ENCODE data around the gene ZBTB8B.
"Not testable (repeated sequence)": the region's sequence is repeated elsewhere in the genome, so short reads cannot be mapped to it uniquely, and the experiment has no call there.

ZBTB8B gene

GRCh38 chr1:32470431-32470830, 5.6 kb downstream of the ZBTB8B start:
- DNase-seq (ENCODE audit: low read depth) = no peak

- no peak for DNase-seq (ENCODE audit: low read depth)
These were observed 6.3 kb downstream of the ZBTB8B start for GRCh38 chr1:32470991-32471694.

DNA sequence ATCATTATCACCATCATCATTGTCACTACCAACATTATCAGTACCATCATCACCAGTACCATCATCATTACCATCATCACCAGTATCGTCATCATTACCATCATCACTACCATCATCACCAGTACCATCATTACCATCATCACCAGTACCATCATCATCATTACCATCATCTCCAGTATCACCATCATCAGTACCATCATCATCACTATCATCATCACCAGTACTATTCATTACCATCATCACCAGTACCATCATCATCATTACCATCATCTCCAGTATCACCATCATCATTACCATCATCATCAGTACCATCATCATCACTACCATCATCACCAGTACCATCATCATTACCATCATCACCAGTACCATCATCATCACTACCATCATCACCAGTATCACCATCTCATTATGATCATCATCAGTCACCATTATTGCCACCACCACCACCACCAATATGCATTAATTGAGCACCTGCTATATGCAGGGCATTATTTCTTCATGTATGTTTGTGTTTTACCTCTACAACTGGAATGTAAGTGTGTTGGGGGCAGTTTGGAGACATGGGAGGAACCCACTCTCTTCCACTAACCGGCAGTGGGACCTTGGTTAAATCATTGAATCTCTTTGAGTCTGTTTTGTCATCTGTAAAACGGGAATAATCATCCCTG, 7.0 kb downstream of the ZBTB8B start:
- no peak for DNase-seq (ENCODE audit: low read depth)

- DNase-seq (ENCODE audit: low read depth) = not testable (repeated sequence)
These were observed 8.1 kb downstream of the ZBTB8B start for GRCh38 chr1:32472966-32473365.

GRCh38 chr1:32474954-32475353, 10.1 kb downstream of the ZBTB8B start:
- no peak for DNase-seq (ENCODE audit: low read depth)

- DNase-seq (ENCODE audit: low read depth) = no peak
These were observed 15.1 kb downstream of the ZBTB8B start for GRCh38 chr1:32480003-32480402.

DNA sequence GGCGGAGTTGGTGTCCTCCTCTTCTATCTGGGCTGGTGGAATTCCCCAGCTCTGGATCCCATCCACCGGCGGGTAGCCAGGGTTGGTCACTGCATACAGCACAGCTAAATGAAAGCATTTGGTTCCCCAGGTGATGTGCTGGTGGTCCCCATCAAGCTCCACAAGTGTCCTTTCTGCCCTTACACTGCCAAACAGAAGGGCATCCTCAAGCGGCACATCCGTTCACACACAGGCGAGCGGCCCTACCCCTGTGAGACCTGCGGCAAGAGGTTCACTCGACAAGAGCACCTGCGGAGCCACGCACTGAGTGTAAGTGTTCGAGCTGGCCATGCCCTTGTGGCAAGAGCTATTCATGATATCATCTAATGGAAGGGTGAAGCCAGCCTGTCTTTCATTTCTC, 15.9 kb downstream of the ZBTB8B start:
- DNase-seq (ENCODE audit: low read depth) = no peak

GRCh38 chr1:32481788-32482187, 16.9 kb downstream of the ZBTB8B start:
- not testable (repeated sequence) for DNase-seq (ENCODE audit: low read depth)

- peak; percentile 30 for DNase-seq (ENCODE audit: low read depth)
These were observed 20.8 kb downstream of the ZBTB8B start for GRCh38 chr1:32485554-32486255.

DNA sequence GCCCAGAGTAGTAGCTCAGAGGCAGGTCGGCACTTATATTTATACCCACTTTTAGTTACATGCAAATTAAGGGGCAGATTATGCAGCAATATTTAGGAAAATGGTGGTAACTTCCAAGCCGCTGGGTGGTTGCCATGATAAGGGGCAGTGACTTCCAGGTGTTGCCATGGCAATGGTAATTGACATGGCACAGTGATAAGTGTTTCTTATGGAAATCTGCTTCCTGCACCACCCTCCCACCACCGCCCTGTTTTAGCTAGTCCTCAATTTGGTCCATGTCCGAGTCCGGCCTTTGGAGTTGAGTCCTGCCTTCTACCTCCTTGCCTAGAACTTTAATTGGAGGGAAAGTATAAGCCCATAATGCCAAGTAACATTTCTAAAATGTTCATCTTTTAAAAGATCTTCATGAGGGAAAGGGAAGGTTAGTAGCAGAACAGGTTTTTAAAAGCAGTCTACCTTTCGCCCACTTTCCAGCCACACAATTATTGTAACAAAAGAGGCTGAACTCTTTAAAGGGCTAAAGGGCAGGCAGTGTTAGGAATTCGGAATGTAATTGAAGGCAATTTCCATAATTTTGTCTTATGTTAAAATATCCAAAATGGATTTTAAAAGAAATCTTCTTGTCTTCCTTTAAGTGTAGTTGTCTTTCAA, 21.7 kb downstream of the ZBTB8B start:
- no peak for DNase-seq (ENCODE audit: low read depth)

DNA sequence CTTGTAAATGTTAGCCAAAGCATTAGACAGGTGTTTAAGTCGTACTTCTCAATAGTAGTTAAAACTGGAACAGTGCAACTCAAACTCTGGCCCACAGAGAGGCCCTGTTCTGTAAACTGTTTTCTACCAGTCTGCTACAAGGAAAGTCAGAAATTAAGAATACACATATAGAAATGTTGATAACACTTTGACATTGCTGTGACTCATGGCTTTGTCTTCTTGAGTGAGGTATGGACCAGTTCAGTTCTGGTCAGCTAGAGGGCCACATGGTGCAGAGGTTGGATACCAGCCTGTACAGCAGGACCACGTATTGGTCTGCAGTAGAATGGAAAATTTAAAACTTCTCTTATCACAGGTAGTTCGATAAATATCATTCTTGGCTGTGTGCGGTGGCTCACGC, 22.3 kb downstream of the ZBTB8B start:
- DNase-seq (ENCODE audit: low read depth) = peak; percentile 18

GRCh38 chr1:32489774-32490454, 25.0 kb downstream of the ZBTB8B start:
- DNase-seq (ENCODE audit: low read depth) = no peak

GRCh38 chr1:32491386-32491785, 26.5 kb downstream of the ZBTB8B start:
- DNase-seq (ENCODE audit: low read depth) = no peak

DNA sequence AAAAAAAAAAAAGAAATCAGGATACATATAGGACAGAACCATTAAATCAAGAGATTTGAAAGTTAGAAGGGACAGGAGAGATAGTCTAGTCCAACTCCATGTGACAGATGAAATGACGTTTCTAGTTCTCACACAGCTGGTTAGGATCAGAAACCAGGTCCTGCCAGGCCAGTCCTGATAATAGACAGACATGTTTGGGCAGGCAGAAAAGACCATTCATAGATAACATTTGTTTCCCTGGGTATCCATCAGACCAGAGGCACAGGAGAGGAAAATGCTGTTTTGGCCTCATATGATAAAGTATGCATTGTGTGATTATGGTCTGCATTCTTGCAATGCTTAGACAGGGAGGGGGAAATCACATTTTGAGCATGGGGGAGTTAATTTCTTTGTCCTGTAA, 29.3 kb downstream of the ZBTB8B start:
- peak; percentile 47 for DNase-seq (ENCODE audit: low read depth)

- DNase-seq (ENCODE audit: low read depth) = peak; percentile 20
These were observed 30.0 kb downstream of the ZBTB8B start for GRCh38 chr1:32494711-32495337.

DNA sequence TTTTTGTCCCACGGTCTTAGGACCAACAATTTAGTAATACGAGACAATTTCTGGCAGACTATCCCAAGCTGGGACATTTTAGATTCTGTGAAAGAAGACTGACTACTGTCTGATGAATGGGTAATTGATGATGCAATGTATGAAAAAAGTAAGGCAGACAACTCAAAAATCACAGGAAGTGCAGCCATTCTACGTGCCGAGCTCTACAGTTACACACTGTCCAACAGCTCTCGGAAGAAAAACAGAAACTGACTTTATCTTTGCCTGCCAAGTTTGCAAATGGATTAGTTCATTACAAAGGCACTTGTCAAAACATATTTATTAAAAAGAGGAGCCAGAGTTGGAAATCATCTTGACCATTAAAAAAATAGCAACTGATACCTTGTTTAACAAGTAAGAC, 31.3 kb downstream of the ZBTB8B start:
- peak; percentile 86 for DNase-seq (ENCODE audit: low read depth)

DNA sequence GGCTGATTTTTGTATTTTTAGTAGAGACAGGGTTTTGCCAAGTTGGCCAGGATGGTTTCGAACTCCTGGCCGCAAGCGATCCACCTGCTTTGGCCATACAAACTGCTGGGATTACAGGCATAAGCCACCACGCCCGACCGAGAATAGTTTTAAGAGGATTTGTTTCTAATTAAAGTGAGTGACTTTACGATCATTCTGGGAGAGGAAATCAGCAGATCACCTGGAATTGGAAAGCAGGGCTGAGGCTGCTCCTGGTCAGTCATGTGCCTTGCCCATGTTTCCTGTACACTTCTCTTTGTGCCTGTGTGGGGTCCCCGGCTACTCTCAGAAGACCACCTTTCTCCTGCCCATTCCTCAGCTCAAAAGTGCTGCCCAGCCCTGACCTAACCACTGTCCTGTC, 33.9 kb downstream of the ZBTB8B start:
- no peak for DNase-seq (ENCODE audit: low read depth)

GRCh38 chr1:32500387-32501209, 35.7 kb downstream of the ZBTB8B start:
- peak; percentile 64 for DNase-seq (ENCODE audit: low read depth)

DNA sequence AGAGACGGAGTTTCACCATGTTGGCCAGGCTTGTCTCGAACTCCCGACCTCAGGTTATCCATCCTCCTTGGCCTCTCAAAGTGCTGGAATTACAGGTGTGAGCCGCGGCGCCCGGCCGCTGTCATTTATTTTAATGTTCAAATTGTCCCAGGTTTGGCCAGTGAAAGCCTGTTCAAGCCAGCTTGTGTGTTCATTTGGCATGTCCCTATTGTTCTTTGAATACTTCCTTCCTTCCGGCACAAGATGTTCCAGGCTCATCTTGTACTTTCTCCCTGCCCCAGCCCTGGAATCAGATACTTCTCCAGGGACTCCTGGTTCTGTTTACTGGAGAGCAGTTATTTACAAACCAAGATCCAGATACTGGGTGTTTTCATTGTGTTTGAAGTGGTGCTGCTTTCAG, 37.0 kb downstream of the ZBTB8B start:
- no peak for DNase-seq (ENCODE audit: low read depth)

GRCh38 chr1:32503153-32503552, 38.3 kb downstream of the ZBTB8B start:
- DNase-seq (ENCODE audit: low read depth) = no peak

DNA sequence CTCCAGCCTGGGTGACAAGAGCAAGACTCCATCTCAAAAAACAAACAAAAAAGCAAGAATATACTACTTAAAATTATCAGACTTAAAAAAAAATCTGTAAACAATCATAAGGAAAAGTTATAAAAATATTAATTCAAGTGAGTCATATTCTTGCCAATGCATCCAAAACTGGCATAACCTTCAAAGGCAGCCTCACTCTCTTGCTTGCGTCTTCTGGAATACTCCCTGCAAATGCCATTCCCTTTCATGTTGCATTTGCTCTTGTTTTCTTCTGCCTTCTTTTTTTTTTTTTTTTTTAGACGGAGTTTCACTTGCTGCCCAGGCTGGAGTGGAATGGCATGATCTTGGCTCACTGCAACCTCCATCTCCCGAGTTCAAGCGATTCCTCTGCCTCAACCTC, 42.1 kb downstream of the ZBTB8B start:
- no peak for DNase-seq (ENCODE audit: low read depth)

Measured in iris pigment epithelial cell (primary cell).